Retinal pigment epithelial cell (primary cell): ENCODE measurements around the gene GPS1.

Source experiments
- DNase-seq: peaks from one replicate; pipeline ENCODE4 v3.0.0-alpha.2; 2010; ENCODE audit warnings: low read depth
- H3K4me3 ChIP-seq: 2 replicates; pipeline ENCODE4 v1.5.1; 2011; ENCODE audit warnings: mild to moderate bottlenecking, low read length, control low read depth, moderate library complexity
- TF ChIP-seq, protein P1 (sequence below): conservative IDR thresholded peaks from 2 replicates; pipeline ENCODE4 v1.5.1; 2011; ENCODE audit warnings: low read depth, low read length, control low read depth, inconsistent platforms

GPS1 gene

GRCh38 chr17:82058230-82058854 lies 6.6 kb downstream of the GPS1 start:
- TF ChIP-seq, protein P1, sequence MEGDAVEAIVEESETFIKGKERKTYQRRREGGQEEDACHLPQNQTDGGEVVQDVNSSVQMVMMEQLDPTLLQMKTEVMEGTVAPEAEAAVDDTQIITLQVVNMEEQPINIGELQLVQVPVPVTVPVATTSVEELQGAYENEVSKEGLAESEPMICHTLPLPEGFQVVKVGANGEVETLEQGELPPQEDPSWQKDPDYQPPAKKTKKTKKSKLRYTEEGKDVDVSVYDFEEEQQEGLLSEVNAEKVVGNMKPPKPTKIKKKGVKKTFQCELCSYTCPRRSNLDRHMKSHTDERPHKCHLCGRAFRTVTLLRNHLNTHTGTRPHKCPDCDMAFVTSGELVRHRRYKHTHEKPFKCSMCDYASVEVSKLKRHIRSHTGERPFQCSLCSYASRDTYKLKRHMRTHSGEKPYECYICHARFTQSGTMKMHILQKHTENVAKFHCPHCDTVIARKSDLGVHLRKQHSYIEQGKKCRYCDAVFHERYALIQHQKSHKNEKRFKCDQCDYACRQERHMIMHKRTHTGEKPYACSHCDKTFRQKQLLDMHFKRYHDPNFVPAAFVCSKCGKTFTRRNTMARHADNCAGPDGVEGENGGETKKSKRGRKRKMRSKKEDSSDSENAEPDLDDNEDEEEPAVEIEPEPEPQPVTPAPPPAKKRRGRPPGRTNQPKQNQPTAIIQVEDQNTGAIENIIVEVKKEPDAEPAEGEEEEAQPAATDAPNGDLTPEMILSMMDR, result no peak
- no peak overlapping the region for H3K4me3 ChIP-seq
- no peak for DNase-seq

GRCh38 chr17:82058855-82059249 lies 7.2 kb downstream of the GPS1 start:
- TF ChIP-seq, protein P1, result no peak
- H3K4me3 ChIP-seq, result no peak overlapping the region
- no peak for DNase-seq

DNA sequence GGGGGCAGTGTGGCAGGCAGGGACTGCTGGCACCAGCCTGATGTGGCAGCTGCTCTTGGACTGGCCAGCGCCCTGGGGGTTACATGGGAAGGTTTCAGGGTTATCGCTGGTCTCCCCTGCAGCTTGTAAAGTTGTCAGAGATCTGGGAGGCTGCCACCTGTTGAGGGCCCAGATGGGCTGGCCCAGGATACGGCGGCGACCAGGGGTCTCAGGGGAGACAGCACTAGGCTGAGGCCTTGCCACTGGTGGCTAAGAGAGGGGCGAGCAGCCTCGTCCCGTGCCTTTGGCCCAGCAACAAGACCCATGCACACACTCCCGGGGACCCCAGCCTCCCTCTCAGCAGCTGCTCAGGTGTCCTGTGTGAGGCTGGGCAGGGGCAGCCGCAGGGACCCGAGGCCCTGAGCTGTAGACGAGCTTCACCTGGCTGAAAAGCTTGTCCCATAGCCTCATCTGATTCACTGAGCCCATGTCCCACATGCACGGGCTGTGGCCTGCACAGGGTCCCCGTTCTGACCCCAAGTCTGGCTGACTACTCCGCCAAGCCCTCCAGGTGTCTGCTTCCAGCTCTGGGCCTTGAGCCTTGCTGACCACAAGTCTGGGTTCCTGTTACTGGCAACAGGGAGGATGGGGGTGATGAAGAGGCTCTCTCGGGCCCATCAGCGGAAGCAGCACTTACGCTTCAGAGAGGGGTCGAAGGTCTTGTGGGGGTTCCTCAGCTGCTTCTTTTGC lies 7.7 kb downstream of the GPS1 start:
- no peak overlapping the region for H3K4me3 ChIP-seq
- TF ChIP-seq, protein P1, result no peak
- no peak for DNase-seq

GRCh38 chr17:82060001-82060380 lies 8.3 kb downstream of the GPS1 start:
- H3K4me3 ChIP-seq, result no peak overlapping the region
- DNase-seq, result no peak
- TF ChIP-seq, protein P1, result no peak

- DNase-seq, result no peak
- TF ChIP-seq, protein P1, result no peak
Observed at GRCh38 chr17:82060614-82061013, 8.9 kb downstream of the GPS1 start.

GRCh38 chr17:82061047-82061925 lies 9.6 kb downstream of the GPS1 start:
- no peak overlapping the region for H3K4me3 ChIP-seq
- TF ChIP-seq, protein P1, result no peak
- DNase-seq, result no peak

More at GRCh38 chr17:82060614-82061013, 8.9 kb downstream of the GPS1 start:
- no peak overlapping the region for H3K4me3 ChIP-seq
